Parathyroid adenoma (tissue), 2 donors: ENCODE measurements around the gene BORCS5.
"Not testable (repeated sequence)": the region's sequence is repeated elsewhere in the genome, so short reads cannot be mapped to it uniquely, and the experiment has no call there.

Experiments
- H2AFZ ChIP-seq: fragments of 300-600 bp; sonication (generic); one replicate; pipeline ENCODE4 v1.7.0; 2017; ENCODE audit warnings: antibody characterized with exemption, mild to moderate bottlenecking
- H3K27ac ChIP-seq: fragments of 300-600 bp; sonication (generic); one replicate; pipeline ENCODE4 v1.7.0; 2017
- H3K27me3 ChIP-seq: fragments of 300-600 bp; sonication (generic); one replicate; pipeline ENCODE4 v1.7.0; 2017; ENCODE audit warnings: low read length; ENCODE audit not compliant: control insufficient read depth, insufficient read depth
- H3K36me3 ChIP-seq: fragments of 300-600 bp; sonication (generic); one replicate; pipeline ENCODE4 v1.7.0; 2017; ENCODE audit warnings: low read length; ENCODE audit not compliant: control insufficient read depth, insufficient read depth
- H3K4me1 ChIP-seq: fragments of 300-600 bp; sonication (generic); one replicate; pipeline ENCODE4 v1.7.0; 2017; ENCODE audit warnings: control low read depth
- H3K4me2 ChIP-seq: fragments of 300-600 bp; sonication (generic); one replicate; pipeline ENCODE4 v1.7.0; 2017; ENCODE audit warnings: low read length
- H3K4me3 ChIP-seq: fragments of 300-600 bp; sonication (generic); one replicate; pipeline ENCODE4 v1.7.0; 2017; ENCODE audit warnings: low read depth, low read length
- H3K79me2 ChIP-seq: fragments of 300-600 bp; sonication (generic); one replicate; pipeline ENCODE4 v1.7.0; 2017; ENCODE audit warnings: control low read depth
- H3K9ac ChIP-seq: fragments of 300-600 bp; sonication (generic); one replicate; pipeline ENCODE4 v1.7.0; 2017; ENCODE audit warnings: mild to moderate bottlenecking
- H3K9me3 ChIP-seq: fragments of 300-600 bp; sonication (generic); one replicate; pipeline ENCODE4 v1.7.0; 2017; ENCODE audit warnings: low read length; ENCODE audit not compliant: control insufficient read depth
- CTCF ChIP-seq: fragments of 300-600 bp; sonication (generic); IDR thresholded peaks from one replicate; pipeline ENCODE4 v1.7.0; 2017; ENCODE audit warnings: antibody characterized with exemption, mild to moderate bottlenecking
- donor health status: primary hyperparathyroidism.

Gene BORCS5

DNA sequence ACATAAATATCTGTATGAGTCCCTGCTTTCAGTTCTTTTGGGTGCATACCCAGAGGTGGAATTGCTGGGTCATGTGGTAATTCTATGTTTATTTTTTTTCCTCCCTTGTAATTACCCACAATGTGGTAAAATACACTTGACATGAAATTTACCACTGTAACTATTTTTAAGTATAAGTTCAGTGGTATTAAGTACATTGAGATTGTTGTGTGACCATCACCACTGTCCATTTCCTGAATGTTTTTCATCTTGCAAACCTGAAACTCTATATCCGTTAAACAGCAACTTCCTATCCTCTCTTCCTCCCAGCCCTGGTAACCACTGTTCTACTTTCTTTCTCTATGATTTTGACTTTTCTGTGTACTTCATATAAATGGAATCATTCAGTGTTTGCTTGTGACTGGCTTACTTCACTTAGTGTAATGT lies 51.4 kb downstream of the BORCS5 start:
- Histone ChIP-seq H3K4me3 (no peak overlapping the region), H3K36me3 (no peaks in the 10 kb centered on the region), H2AFZ (no peak overlapping the region), H3K79me2 (peaks cover 7% of the 10 kb centered on the region), H3K4me2 (no peak overlapping the region), H3K9ac (no peak overlapping the region), H3K9me3 (no peaks in the 10 kb centered on the region), H3K27me3 (no peaks in the 10 kb centered on the region), H3K4me1 (peaks cover 18% of the 10 kb centered on the region), H3K27ac (no peak overlapping the region)
- TF ChIP-seq CTCF, result no peak

DNA sequence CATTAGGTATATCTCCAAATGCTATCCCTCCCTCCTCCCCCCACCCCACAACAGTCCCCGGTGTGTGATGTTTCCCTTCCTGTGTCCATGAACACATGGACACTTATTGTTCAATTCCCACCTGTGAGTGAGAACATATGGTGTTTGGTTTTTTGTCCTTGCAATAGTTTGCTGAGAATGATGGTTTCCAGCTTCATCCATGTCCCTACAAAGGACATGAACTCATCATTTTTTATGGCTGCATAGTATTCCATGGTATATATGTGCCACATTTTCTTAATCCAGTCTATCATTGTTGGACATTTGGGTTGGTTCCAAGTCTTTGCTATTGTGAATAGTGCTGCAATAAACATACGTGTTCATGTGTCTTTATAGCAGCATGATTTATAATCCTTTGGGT lies 52.5 kb downstream of the BORCS5 start:
- H3K79me2 ChIP-seq, H3K4me3 ChIP-seq, H2AFZ ChIP-seq, H3K9ac ChIP-seq, H3K4me2 ChIP-seq, H3K27me3 ChIP-seq, H3K36me3 ChIP-seq, H3K27ac ChIP-seq, H3K4me1 ChIP-seq, H3K9me3 ChIP-seq: not testable (repeated sequence)

GRCh38 chr12:12415886-12416285 lies 59.0 kb downstream of the BORCS5 start:
- no peak overlapping the region for H3K4me3 ChIP-seq
- H3K27me3 ChIP-seq, result no peaks in the 10 kb centered on the region
- H2AFZ ChIP-seq, result no peak overlapping the region
- no peak for TF ChIP-seq CTCF
- H3K9me3 ChIP-seq, result no peaks in the 10 kb centered on the region
- H3K9ac ChIP-seq, result no peak overlapping the region
- H3K36me3 ChIP-seq, result no peaks in the 10 kb centered on the region
- no peak overlapping the region for H3K4me2 ChIP-seq
- H3K79me2 ChIP-seq, result peaks cover 5% of the 10 kb centered on the region
- H3K4me1 ChIP-seq, result no peaks in the 10 kb centered on the region
- no peak overlapping the region for H3K27ac ChIP-seq

DNA sequence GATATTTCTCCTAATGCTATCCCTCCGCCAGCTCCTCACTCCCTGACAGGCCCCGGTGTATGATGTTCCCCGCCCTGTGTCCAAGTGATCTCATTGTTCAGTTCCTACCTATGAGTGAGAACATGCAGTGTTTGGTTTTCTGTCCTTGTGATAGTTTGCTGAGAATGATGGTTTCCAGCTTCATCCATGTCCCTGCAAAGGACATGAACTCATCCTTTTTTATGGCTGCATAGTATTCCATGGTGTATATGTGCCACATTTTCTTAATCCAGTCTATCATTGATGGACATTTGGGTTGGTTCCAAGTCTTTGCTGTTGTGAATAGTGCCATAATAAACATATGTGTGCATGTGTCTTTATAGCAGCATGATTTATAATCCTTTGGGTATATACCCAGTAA lies 62.3 kb downstream of the BORCS5 start:
- H3K27me3 ChIP-seq, H3K9me3 ChIP-seq: not testable (repeated sequence)
- H3K79me2 ChIP-seq, result peaks cover 12% of the 10 kb centered on the region

DNA sequence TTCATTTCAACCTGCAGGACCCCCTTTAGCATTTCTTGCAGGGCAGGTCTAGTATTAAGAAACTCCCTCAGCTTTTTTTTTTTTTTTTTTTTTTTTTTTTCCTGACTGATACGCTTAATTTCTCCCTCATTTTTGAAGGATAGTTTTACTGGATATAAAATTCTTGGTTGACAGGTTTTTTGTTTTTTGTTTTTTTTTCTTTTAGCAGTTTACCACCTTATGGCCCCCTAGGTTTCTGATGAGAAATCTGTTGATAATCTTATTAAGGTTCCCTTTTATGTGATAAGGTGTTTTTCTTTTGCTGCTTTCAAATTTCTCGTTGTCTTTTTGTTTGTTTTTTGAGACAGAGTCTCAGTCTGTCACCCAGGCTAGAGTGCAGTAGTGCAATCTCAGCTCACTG lies 66.5 kb downstream of the BORCS5 start:
- Histone ChIP-seq H3K36me3 (no peaks in the 10 kb centered on the region), H3K4me1 (no peaks in the 10 kb centered on the region), H3K9ac (no peak overlapping the region), H3K9me3 (no peaks in the 10 kb centered on the region), H3K4me3 (no peak overlapping the region), H3K79me2 (peaks cover 16% of the 10 kb centered on the region), H3K4me2 (no peak overlapping the region), H3K27me3 (no peaks in the 10 kb centered on the region), H3K27ac (no peak overlapping the region), H2AFZ (no peak overlapping the region)
- TF ChIP-seq CTCF, result no peak

More for the DNA sequence above, 62.3 kb downstream of the BORCS5 start:
- H2AFZ ChIP-seq, H3K27ac ChIP-seq, H3K9ac ChIP-seq, H3K4me3 ChIP-seq, H3K4me1 ChIP-seq, H3K4me2 ChIP-seq, H3K36me3 ChIP-seq: not testable (repeated sequence)

DNA sequence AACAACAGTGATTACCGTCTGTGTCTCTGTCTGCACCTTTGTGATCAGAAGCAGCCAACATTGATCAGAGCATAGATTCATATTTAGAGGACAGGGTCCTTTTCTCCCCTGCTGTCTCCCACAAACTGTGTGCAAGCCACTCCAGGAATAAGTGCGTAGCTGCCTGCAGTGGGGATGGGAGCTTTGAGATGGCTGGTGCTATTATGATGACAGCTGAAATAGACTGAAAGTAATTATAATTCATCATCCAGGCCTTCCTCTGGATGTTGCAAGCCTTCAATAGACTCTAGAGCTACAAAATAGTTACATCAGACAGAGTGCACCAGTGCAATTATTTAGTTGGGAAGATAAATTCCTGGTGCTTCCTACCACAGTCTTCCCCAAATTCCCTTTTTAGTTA lies 68.1 kb downstream of the BORCS5 start:
- H2AFZ ChIP-seq, result no peak overlapping the region
- no peaks in the 10 kb centered on the region for H3K9me3 ChIP-seq
- no peaks in the 10 kb centered on the region for H3K36me3 ChIP-seq
- no peak overlapping the region for H3K27ac ChIP-seq
- no peak for TF ChIP-seq CTCF
- H3K4me3 ChIP-seq, result no peak overlapping the region
- H3K27me3 ChIP-seq, result no peaks in the 10 kb centered on the region
- no peak overlapping the region for H3K9ac ChIP-seq
- H3K4me1 ChIP-seq, result no peaks in the 10 kb centered on the region
- no peak overlapping the region for H3K4me2 ChIP-seq
- H3K79me2 ChIP-seq, result peaks cover 16% of the 10 kb centered on the region
